HUES6 (cell line): Measurements from ENCODE around the gene UBASH3A.

Source experiments
- H3K27ac ChIP-seq: 2 replicates; pipeline ENCODE4 v1.7.0; 2013; ENCODE audit warnings: low read depth, mild to moderate bottlenecking, low read length, inconsistent platforms
- H3K27me3 ChIP-seq: 2 replicates; pipeline ENCODE4 v1.6.1; 2013; ENCODE audit warnings: low read length; ENCODE audit not compliant: control insufficient read depth, insufficient read depth
- H3K36me3 ChIP-seq: 2 replicates; pipeline ENCODE4 v1.6.1; 2013; ENCODE audit warnings: low read length; ENCODE audit not compliant: control insufficient read depth, insufficient read depth
- H3K4me1 ChIP-seq: 2 replicates; pipeline ENCODE4 v1.6.1; 2013; ENCODE audit warnings: low read length; ENCODE audit not compliant: control insufficient read depth, insufficient read depth
- H3K4me3 ChIP-seq: 2 replicates; pipeline ENCODE4 v1.5.1; 2013; ENCODE audit warnings: low read depth, low read length
- H3K9ac ChIP-seq: one replicate; pipeline ENCODE4 v1.6.1; 2013; ENCODE audit warnings: mild to moderate bottlenecking, low read length
- H3K9me3 ChIP-seq: 2 replicates; pipeline ENCODE4 v1.6.1; 2013; ENCODE audit warnings: low read depth, low read length; ENCODE audit not compliant: control insufficient read depth, insufficient read depth

Gene UBASH3A

DNA sequence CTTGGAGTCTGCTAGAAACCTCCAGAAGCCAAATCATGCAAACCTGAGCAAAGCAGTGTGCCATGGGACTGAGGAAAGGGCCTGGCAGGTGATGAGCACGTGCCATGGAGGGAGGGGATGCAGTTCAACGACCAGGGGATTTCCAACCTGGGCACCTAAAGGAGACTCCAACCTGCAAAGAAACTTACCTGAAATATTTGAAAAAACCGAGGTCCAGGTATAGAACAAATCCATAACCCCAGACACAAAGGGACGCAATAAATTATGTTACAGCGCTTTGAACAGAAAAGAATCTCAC is 8.9 kb downstream of the UBASH3A start:
- H3K27ac ChIP-seq = no peak overlapping the region
- no peak overlapping the region for H3K4me3 ChIP-seq
- no peak overlapping the region for H3K9ac ChIP-seq
- no peaks in the 10 kb centered on the region for H3K36me3 ChIP-seq
- H3K27me3 ChIP-seq = no peaks in the 10 kb centered on the region
- H3K4me1 ChIP-seq = peaks cover 5% of the 10 kb centered on the region
- no peaks in the 10 kb centered on the region for H3K9me3 ChIP-seq

DNA sequence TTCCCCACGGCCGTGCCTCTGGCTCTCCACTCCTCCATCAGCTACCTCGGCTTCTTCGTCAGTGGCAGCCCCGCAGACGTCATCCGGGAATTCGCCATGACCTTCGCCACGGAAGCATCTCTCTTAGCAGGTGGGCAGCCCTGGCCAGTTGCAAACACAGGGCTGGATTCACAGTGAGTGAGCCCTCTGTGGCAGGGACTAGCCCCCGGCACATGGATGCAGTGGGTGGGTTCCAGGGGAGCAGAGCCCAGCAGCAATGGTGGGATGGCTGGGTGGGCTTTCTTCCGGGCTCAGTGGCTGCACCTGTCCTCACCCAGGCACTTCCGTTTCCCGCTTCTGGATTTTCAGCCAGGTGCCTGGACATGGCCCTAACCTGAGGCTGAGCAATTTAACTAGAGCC is 9.4 kb downstream of the UBASH3A start:
- Histone ChIP-seq H3K9ac (no peak overlapping the region), H3K4me3 (no peak overlapping the region), H3K4me1 (peaks cover 5% of the 10 kb centered on the region), H3K27ac (no peak overlapping the region), H3K9me3 (no peaks in the 10 kb centered on the region), H3K27me3 (no peaks in the 10 kb centered on the region), H3K36me3 (no peaks in the 10 kb centered on the region)

- Histone ChIP-seq H3K27me3 (no peaks in the 10 kb centered on the region; the same call in 1 of the 2 replicates), H3K9me3 (no peaks in the 10 kb centered on the region), H3K9ac (no peak overlapping the region), H3K4me1 (peaks cover 5% of the 10 kb centered on the region), H3K4me3 (no peak overlapping the region), H3K36me3 (no peaks in the 10 kb centered on the region), H3K27ac (no peak overlapping the region)
Observed at GRCh38 chr21:42413500-42413899, 9.8 kb downstream of the UBASH3A start.

DNA sequence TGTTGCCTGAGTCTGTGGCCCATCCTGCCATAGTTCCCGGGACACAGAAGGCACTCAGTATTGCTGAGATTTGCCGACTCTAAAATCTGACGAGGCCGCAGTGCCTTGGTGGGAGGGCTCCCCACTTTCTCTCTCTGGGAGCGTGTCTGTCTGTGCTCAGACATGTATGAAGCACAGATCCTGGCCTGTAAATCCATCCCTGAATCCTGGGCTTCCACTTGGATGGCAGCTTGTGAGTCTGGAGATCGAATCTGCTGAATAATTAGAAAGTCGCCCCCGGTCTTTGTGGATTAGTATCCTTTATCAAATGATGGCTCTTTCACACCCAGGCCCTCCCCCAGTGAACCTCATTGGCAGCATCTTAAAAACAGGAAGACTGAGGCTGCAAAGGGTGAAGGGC is 10.4 kb downstream of the UBASH3A start:
- Histone ChIP-seq H3K9me3 (no peaks in the 10 kb centered on the region), H3K27ac (no peak overlapping the region), H3K9ac (no peak overlapping the region), H3K4me1 (peaks cover 5% of the 10 kb centered on the region), H3K4me3 (no peak overlapping the region), H3K36me3 (no peaks in the 10 kb centered on the region), H3K27me3 (no peaks in the 10 kb centered on the region; the same call in 1 of the 2 replicates)

DNA sequence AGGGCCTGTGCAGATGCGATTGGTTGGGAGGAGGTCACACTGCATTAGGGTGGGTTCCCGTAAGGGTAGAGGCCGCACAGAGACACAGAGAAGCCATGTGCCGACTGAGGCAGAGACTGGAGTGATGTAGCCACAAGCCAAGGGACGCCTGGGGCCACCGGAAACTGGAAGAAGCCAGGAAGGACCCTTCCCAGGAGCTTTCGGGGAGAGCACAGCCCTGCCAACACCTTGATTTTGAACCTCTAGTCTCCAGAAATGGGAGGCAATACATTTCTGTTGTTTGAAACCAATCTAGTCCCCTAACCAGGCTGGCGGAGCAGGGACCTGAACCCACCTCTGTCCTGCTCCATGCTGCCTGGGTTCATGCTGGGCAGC is 10.8 kb downstream of the UBASH3A start:
- no peak overlapping the region for H3K27ac ChIP-seq
- no peaks in the 10 kb centered on the region for H3K9me3 ChIP-seq
- no peaks in the 10 kb centered on the region for H3K36me3 ChIP-seq
- no peak overlapping the region for H3K9ac ChIP-seq
- H3K4me3 ChIP-seq = no peak overlapping the region
- H3K27me3 ChIP-seq = no peaks in the 10 kb centered on the region; the same call in 1 of the 2 replicates
- H3K4me1 ChIP-seq = peaks cover 5% of the 10 kb centered on the region

DNA sequence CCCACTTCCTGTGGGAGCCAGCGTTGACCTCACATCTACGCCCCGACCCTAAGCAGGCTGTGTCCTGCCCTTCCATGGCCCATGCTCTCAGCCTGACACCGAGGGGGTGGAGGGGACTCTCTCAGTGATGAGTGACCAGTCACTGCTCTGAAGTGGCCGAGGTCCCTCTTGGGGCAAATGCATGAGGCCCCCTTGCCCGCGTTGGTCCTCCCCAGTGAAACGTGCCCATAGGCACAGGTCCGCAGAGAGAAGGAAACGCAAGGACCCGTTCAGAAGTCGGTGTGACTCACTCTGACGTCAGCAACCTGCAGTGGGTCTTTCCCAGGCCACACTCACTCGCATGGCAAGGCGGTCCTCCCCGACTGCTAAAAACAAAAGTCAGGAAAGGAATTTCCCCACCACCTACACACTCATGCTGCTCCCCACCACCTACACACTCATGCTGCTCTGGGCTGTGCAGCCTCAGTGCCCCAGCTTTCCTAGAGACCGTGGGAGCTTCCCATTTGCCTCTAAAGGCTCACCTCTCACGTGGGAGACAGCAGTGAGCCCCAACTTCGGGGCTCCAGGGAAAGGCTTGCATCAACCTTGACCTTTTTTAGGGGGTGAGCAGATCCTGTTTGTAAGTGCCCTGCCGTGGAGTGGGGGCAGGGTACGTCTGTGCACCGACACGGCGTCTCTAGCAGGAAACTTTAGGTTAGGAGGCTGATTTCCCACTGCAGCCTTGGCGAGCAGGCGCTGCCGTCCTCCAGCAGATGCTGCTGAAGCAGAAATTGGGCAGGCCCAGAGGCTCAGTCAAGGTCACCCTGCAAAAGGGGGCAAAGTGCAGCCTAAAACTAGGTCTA is 11.4 kb downstream of the UBASH3A start:
- Histone ChIP-seq H3K27me3 (no peaks in the 10 kb centered on the region; the same call in 1 of the 2 replicates), H3K9ac (no peak overlapping the region), H3K27ac (no peak overlapping the region), H3K4me1 (peaks cover 5% of the 10 kb centered on the region), H3K9me3 (no peaks in the 10 kb centered on the region), H3K36me3 (no peaks in the 10 kb centered on the region), H3K4me3 (no peak overlapping the region)

- Histone ChIP-seq H3K36me3 (no peaks in the 10 kb centered on the region), H3K9me3 (no peaks in the 10 kb centered on the region), H3K4me3 (no peak overlapping the region), H3K27me3 (no peaks in the 10 kb centered on the region; the same call in 1 of the 2 replicates), H3K9ac (no peak overlapping the region), H3K4me1 (peaks cover 5% of the 10 kb centered on the region), H3K27ac (no peak overlapping the region)
Observed at GRCh38 chr21:42417533-42417932, 13.8 kb downstream of the UBASH3A start.

- Histone ChIP-seq H3K4me3 (no peak overlapping the region), H3K9me3 (no peaks in the 10 kb centered on the region), H3K27ac (no peak overlapping the region), H3K9ac (no peak overlapping the region), H3K36me3 (no peaks in the 10 kb centered on the region), H3K27me3 (peaks cover 11% of the 10 kb centered on the region; the same call in 1 of the 2 replicates), H3K4me1 (peaks cover 5% of the 10 kb centered on the region)
Observed at GRCh38 chr21:42418886-42419285, 15.2 kb downstream of the UBASH3A start.

DNA sequence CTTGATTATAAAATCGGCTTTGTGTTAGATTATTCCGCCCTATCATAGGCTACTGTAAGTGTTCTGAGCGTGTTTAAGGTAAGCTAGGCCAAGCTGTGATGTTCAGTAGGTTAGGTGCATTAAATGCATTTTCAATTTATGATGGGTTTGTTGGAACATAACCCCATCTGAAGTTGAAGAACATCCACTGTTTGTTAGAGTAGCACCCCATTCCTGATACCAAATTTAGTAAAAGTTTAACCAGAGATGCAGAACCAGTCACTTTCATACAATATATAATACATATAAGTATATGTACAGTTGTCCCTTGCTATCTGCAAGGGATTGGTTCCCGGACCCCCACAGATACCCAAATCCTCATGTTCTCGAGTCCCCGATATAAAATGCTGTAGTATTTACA is 16.1 kb downstream of the UBASH3A start:
- Histone ChIP-seq H3K9ac (no peak overlapping the region), H3K27ac (no peak overlapping the region), H3K36me3 (no peaks in the 10 kb centered on the region), H3K4me3 (no peak overlapping the region), H3K4me1 (peaks cover 5% of the 10 kb centered on the region), H3K9me3 (no peaks in the 10 kb centered on the region), H3K27me3 (peaks cover 13% of the 10 kb centered on the region; the same call in 1 of the 2 replicates)

GRCh38 chr21:42421018-42421793 is 17.5 kb downstream of the UBASH3A start:
- Histone ChIP-seq H3K27me3 (peaks cover 13% of the 10 kb centered on the region; the same call in 1 of the 2 replicates), H3K9ac (no peak overlapping the region), H3K4me1 (no peaks in the 10 kb centered on the region), H3K9me3 (no peaks in the 10 kb centered on the region), H3K4me3 (no peak overlapping the region), H3K27ac (no peak overlapping the region), H3K36me3 (no peaks in the 10 kb centered on the region)

GRCh38 chr21:42423197-42423675 is 19.5 kb downstream of the UBASH3A start:
- Histone ChIP-seq H3K27me3 (peaks cover 13% of the 10 kb centered on the region; the same call in 1 of the 2 replicates), H3K4me1 (no peaks in the 10 kb centered on the region), H3K27ac (no peak overlapping the region), H3K9ac (no peak overlapping the region), H3K4me3 (no peak overlapping the region), H3K36me3 (no peaks in the 10 kb centered on the region), H3K9me3 (no peaks in the 10 kb centered on the region)
